ENCODE data around the gene IFIT1B.

The IFIT1B gene

DNA sequence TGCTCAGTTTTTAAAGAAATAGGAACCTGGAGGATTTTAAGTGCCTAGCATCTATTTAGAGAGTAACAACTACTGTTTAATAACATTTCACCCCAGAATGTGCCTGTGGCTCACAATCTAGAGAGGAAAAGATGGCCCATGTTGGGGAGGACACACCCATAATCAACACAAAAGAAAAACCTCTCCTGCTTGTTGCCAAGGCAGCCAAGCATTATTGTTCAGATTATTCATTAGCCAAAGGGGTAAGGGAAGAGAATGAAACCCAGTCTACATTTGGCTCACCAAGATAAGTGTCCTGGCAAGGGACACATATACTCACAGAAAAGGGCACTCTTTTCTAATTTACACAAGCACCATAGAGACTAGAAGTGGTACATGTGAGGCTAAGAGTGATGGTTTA is 17.7 kb upstream of the IFIT1B start:
- Histone ChIP-seq H3K4me2 (ENCODE audit: low read length) (no peak overlapping the region), H3K27ac (ENCODE audit: low read depth, low read length) (no peak overlapping the region), H3K9me2 (replicated peaks; ENCODE audit: control insufficient read depth, low read length) (no peaks in the 10 kb centered on the region), H3K4me1 (ENCODE audit: control insufficient read depth, low read length) (no peaks in the 10 kb centered on the region), H4K20me1 (ENCODE audit: control insufficient read depth, insufficient read depth, low read depth, low read length) (no peaks in the 10 kb centered on the region), H3K27me3 (ENCODE audit: control insufficient read depth, low read length) (no peaks in the 10 kb centered on the region), H3F3A (ENCODE audit: control insufficient read depth, insufficient read depth) (no peaks in the 10 kb centered on the region), H3K9me3 (ENCODE audit: control insufficient read depth, insufficient read depth, low read length) (no peaks in the 10 kb centered on the region), H3K79me2 (ENCODE audit: control insufficient read depth, low read length) (no peaks in the 10 kb centered on the region), H3K36me3 (ENCODE audit: control insufficient read depth, low read length) (no peaks in the 10 kb centered on the region), H3K4me3 (ENCODE audit: low read length) (no peak overlapping the region)
- no peak for TF ChIP-seq EZH2phosphoT487 (IDR thresholded peaks at IDR 0.05; ENCODE audit: borderline replicate concordance, low read length)
- TF ChIP-seq, protein P1, sequence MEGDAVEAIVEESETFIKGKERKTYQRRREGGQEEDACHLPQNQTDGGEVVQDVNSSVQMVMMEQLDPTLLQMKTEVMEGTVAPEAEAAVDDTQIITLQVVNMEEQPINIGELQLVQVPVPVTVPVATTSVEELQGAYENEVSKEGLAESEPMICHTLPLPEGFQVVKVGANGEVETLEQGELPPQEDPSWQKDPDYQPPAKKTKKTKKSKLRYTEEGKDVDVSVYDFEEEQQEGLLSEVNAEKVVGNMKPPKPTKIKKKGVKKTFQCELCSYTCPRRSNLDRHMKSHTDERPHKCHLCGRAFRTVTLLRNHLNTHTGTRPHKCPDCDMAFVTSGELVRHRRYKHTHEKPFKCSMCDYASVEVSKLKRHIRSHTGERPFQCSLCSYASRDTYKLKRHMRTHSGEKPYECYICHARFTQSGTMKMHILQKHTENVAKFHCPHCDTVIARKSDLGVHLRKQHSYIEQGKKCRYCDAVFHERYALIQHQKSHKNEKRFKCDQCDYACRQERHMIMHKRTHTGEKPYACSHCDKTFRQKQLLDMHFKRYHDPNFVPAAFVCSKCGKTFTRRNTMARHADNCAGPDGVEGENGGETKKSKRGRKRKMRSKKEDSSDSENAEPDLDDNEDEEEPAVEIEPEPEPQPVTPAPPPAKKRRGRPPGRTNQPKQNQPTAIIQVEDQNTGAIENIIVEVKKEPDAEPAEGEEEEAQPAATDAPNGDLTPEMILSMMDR (IDR thresholded peaks at IDR 0.05; ENCODE audit: low read depth, low read length, poor library complexity, severe bottlenecking): no peak

DNA sequence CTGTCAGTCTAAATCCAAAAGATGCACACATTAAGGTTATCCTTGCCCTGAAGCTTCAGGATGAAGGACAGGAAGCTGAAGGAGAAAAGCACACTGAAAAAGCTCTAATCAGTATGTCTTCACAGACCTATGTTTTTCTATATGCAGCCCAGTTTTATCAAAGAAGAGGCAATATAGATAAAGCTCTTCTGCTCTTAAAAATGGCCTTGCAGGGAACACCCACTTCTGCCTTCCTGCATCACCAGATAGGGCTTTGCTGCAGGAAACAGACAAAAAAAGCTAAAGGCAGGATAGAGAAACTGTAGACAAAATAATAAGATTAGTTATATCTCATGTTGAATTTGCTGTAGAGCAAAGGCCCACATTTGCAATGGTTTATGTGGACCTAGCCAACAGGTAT is 14.9 kb upstream of the IFIT1B start:
- Histone ChIP-seq H3K4me3 (ENCODE audit: low read length) (no peak overlapping the region), H3K27me3 (ENCODE audit: control insufficient read depth, low read length) (no peaks in the 10 kb centered on the region), H3K4me2 (ENCODE audit: low read length) (no peak overlapping the region), H3F3A (ENCODE audit: control insufficient read depth, insufficient read depth) (no peaks in the 10 kb centered on the region), H3K4me1 (ENCODE audit: control insufficient read depth, low read length) (no peaks in the 10 kb centered on the region), H3K79me2 (ENCODE audit: control insufficient read depth, low read length) (no peaks in the 10 kb centered on the region), H3K36me3 (ENCODE audit: control insufficient read depth, low read length) (no peaks in the 10 kb centered on the region), H3K27ac (ENCODE audit: low read depth, low read length) (no peak overlapping the region), H3K9me2 (replicated peaks; ENCODE audit: control insufficient read depth, low read length) (no peaks in the 10 kb centered on the region), H4K20me1 (ENCODE audit: control insufficient read depth, insufficient read depth, low read depth, low read length) (no peaks in the 10 kb centered on the region), H3K9me3 (ENCODE audit: control insufficient read depth, insufficient read depth, low read length) (no peaks in the 10 kb centered on the region)
- TF ChIP-seq, protein P1 (IDR thresholded peaks at IDR 0.05; ENCODE audit: low read depth, low read length, poor library complexity, severe bottlenecking): no peak
- no peak for TF ChIP-seq EZH2phosphoT487 (IDR thresholded peaks at IDR 0.05; ENCODE audit: borderline replicate concordance, low read length)

DNA sequence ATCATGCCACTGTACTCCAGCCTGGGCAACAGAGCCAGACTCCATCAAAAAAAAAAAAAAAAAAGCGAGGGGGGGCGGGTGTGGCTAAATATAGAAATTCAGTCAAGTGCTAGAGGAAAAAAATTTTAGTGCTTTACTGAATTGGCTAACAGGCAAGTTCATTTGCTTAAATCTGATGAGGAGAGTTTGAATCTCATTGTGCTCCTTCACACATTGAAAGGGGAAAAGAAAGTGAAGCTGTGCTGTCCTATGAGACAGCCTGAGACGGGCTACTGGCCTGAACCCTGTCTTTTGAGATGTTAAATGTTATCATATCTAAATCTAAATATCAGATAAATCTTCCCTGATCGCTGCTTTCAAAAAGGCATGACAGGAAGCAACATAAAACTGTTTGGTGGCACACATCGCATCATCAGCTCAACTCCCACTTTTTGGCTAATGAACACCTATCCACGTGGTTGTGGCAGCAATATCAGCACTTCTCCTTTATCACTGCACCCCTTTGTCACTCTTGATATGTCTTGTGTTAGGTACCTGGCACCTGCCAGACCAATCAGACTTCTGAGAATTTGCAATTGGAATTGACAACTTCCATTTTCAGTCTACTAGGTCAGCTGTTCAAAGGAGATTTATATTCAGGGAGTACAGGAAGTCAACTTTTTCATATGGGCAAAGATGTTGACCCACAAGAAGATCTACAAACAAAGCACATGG is 14.0 kb upstream of the IFIT1B start:
- no peaks in the 10 kb centered on the region for H3K79me2 ChIP-seq (ENCODE audit: control insufficient read depth, low read length)
- H3K9me3 ChIP-seq (ENCODE audit: control insufficient read depth, insufficient read depth, low read length): no peaks in the 10 kb centered on the region
- H3K27ac ChIP-seq (ENCODE audit: low read depth, low read length): no peak overlapping the region
- no peaks in the 10 kb centered on the region for H3F3A ChIP-seq (ENCODE audit: control insufficient read depth, insufficient read depth)
- H3K4me1 ChIP-seq (ENCODE audit: control insufficient read depth, low read length): no peaks in the 10 kb centered on the region
- TF ChIP-seq, protein P1 (IDR thresholded peaks at IDR 0.05; ENCODE audit: low read depth, low read length, poor library complexity, severe bottlenecking): no peak
- TF ChIP-seq EZH2phosphoT487 (IDR thresholded peaks at IDR 0.05; ENCODE audit: borderline replicate concordance, low read length): no peak
- no peak overlapping the region for H3K4me3 ChIP-seq (ENCODE audit: low read length)
- no peaks in the 10 kb centered on the region for H3K36me3 ChIP-seq (ENCODE audit: control insufficient read depth, low read length)
- H3K9me2 ChIP-seq (replicated peaks; ENCODE audit: control insufficient read depth, low read length): no peaks in the 10 kb centered on the region
- H3K4me2 ChIP-seq (ENCODE audit: low read length): no peak overlapping the region
- H3K27me3 ChIP-seq (ENCODE audit: control insufficient read depth, low read length): no peaks in the 10 kb centered on the region
- no peaks in the 10 kb centered on the region for H4K20me1 ChIP-seq (ENCODE audit: control insufficient read depth, insufficient read depth, low read depth, low read length)

Measured in DOHH2 (cell line).